Measurements from ENCODE around the gene TOLLIP.

Gene TOLLIP

GRCh38 chr11:1353383-1354124, 44.1 kb upstream of the TOLLIP start:
- TF ChIP-seq MYC (IDR thresholded peaks at IDR 0.05; ENCODE audit: low read depth, low read length) (no peak), POLR2A (IDR thresholded peaks at IDR 0.05; ENCODE audit: extremely low read depth, insufficient read length) (no peak)
- TF ChIP-seq, protein P1, sequence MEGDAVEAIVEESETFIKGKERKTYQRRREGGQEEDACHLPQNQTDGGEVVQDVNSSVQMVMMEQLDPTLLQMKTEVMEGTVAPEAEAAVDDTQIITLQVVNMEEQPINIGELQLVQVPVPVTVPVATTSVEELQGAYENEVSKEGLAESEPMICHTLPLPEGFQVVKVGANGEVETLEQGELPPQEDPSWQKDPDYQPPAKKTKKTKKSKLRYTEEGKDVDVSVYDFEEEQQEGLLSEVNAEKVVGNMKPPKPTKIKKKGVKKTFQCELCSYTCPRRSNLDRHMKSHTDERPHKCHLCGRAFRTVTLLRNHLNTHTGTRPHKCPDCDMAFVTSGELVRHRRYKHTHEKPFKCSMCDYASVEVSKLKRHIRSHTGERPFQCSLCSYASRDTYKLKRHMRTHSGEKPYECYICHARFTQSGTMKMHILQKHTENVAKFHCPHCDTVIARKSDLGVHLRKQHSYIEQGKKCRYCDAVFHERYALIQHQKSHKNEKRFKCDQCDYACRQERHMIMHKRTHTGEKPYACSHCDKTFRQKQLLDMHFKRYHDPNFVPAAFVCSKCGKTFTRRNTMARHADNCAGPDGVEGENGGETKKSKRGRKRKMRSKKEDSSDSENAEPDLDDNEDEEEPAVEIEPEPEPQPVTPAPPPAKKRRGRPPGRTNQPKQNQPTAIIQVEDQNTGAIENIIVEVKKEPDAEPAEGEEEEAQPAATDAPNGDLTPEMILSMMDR (IDR thresholded peaks at IDR 0.05; ENCODE audit: low read depth, low read length): no peak
- TF ChIP-seq, protein P2, sequence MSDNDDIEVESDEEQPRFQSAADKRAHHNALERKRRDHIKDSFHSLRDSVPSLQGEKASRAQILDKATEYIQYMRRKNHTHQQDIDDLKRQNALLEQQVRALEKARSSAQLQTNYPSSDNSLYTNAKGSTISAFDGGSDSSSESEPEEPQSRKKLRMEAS (IDR thresholded peaks at IDR 0.05; ENCODE audit: low read depth, low read length): no peak
- no peak overlapping the region for H3K4me3 ChIP-seq (ENCODE audit: low read depth, low read length)
- DNase-seq (ENCODE audit: low read depth): no peak

- TF ChIP-seq, protein P2 (IDR thresholded peaks at IDR 0.05; ENCODE audit: low read depth, low read length): no peak
- no peak for TF ChIP-seq MYC (IDR thresholded peaks at IDR 0.05; ENCODE audit: low read depth, low read length)
- TF ChIP-seq POLR2A (IDR thresholded peaks at IDR 0.05; ENCODE audit: extremely low read depth, insufficient read length): no peak
- TF ChIP-seq, protein P1 (IDR thresholded peaks at IDR 0.05; ENCODE audit: low read depth, low read length): no peak
- H3K4me3 ChIP-seq (ENCODE audit: low read depth, low read length): no peak overlapping the region
- DNase-seq (ENCODE audit: low read depth): no peak
Measured at GRCh38 chr11:1352696-1353382, 43.4 kb upstream of the TOLLIP start.

- peak; percentile 21 for TF ChIP-seq POLR2A (IDR thresholded peaks at IDR 0.05; ENCODE audit: extremely low read depth, insufficient read length)
- TF ChIP-seq, protein P1 (IDR thresholded peaks at IDR 0.05; ENCODE audit: low read depth, low read length): no peak
- no peak overlapping the region for H3K4me3 ChIP-seq (ENCODE audit: low read depth, low read length)
- DNase-seq (ENCODE audit: low read depth): peak; percentile 46
Measured at GRCh38 chr11:1351278-1351937, 42.0 kb upstream of the TOLLIP start.

DNA sequence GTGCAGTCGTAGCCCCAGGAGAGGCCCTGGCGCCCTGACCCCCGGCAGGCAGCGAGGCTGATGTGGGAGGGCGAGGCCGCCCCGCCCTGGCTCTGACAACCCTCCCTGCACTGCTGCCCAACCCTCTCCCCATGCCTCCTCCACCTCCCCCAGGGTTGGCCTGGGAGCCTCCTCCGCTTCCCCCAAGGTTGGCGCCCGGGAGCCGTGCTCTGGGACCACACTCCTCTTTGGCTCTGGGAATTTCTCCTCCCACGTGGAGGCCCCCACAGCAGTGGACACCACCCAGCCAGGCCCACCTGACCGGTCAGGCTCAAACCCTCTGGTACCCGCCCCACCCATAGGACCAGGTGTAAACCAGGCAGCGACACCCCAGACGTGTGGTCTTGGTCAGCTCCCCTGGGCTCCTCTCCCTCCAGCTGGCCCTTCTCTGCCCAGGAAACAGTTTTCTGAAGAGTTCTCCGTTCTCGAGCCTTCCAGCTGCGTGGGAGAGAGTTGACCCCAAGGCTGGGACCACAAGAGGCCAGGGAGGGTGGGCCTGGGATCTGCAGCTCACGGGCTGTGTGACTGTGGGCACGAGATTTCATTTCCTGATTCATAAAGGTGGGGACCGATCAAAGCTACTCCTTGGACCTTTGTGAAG, 40.8 kb upstream of the TOLLIP start:
- TF ChIP-seq, protein P2 (IDR thresholded peaks at IDR 0.05; ENCODE audit: low read depth, low read length): no peak
- no peak for TF ChIP-seq MYC (IDR thresholded peaks at IDR 0.05; ENCODE audit: low read depth, low read length)
- DNase-seq (ENCODE audit: low read depth): no peak
- H3K4me3 ChIP-seq (ENCODE audit: low read depth, low read length): no peak overlapping the region

- H3K4me3 ChIP-seq (ENCODE audit: low read depth, low read length): no peak overlapping the region
- TF ChIP-seq, protein P2 (IDR thresholded peaks at IDR 0.05; ENCODE audit: low read depth, low read length): no peak
- no peak for TF ChIP-seq MYC (IDR thresholded peaks at IDR 0.05; ENCODE audit: low read depth, low read length)
- TF ChIP-seq, protein P1 (IDR thresholded peaks at IDR 0.05; ENCODE audit: low read depth, low read length): no peak
- no peak for TF ChIP-seq POLR2A (IDR thresholded peaks at IDR 0.05; ENCODE audit: extremely low read depth, insufficient read length)
- DNase-seq (ENCODE audit: low read depth): no peak
Measured at GRCh38 chr11:1349327-1350041, 40.1 kb upstream of the TOLLIP start.
